ENCODE results near the gene SDHB. TPM values are rescaled to one million over a fixed set of nuclear protein-coding genes. Genes with fewer than 3 reads are reported as not detected.

The SDHB gene
- total and polyA plus RNA-seq, 7 donors, result 109 to 398 (median 173) TPM

DNA sequence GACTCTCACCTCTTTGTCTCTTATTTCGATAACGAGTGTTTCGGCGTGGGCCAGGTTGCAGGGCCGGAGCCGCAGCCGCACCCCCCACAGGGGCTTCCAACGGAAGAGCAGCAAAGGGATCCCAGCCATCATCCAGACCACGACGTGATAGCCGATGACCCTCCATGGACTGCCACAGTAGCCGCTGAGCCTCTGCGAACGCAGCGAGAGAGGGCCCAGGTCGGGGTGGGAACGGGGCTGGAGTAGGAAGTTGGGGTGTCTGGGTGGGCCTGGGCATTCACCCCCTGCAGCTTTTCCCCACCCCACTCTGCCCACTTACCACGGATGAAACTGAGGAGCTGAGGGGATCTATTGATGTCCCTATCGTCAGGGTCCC lies 48.5 kb downstream of the SDHB start:
- no peak for TF ChIP-seq POLR2A (IDR thresholded peaks at IDR 0.05)
- TF ChIP-seq, protein P1, sequence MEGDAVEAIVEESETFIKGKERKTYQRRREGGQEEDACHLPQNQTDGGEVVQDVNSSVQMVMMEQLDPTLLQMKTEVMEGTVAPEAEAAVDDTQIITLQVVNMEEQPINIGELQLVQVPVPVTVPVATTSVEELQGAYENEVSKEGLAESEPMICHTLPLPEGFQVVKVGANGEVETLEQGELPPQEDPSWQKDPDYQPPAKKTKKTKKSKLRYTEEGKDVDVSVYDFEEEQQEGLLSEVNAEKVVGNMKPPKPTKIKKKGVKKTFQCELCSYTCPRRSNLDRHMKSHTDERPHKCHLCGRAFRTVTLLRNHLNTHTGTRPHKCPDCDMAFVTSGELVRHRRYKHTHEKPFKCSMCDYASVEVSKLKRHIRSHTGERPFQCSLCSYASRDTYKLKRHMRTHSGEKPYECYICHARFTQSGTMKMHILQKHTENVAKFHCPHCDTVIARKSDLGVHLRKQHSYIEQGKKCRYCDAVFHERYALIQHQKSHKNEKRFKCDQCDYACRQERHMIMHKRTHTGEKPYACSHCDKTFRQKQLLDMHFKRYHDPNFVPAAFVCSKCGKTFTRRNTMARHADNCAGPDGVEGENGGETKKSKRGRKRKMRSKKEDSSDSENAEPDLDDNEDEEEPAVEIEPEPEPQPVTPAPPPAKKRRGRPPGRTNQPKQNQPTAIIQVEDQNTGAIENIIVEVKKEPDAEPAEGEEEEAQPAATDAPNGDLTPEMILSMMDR (IDR thresholded peaks at IDR 0.05), result no peak
- no peak for TF ChIP-seq POLR2AphosphoS5 (IDR thresholded peaks at IDR 0.05)
- no peak for TF ChIP-seq EP300 (IDR thresholded peaks at IDR 0.05)
- H3K36me3 ChIP-seq, result peaks cover 0 to 47% (median 31%) of the 10 kb centered on the region in 4 donors
- no peaks in the 10 kb centered on the region for H3K9me3 ChIP-seq
- WGBS, 2 donors, result 95 to 97% methylated on average over 19 of the region's 19 CpGs
- H3K27ac ChIP-seq, result no peak overlapping the region
- H3K27me3 ChIP-seq, result no peaks in the 10 kb centered on the region
- peaks cover 0 to 8% (median 6%) of the 10 kb centered on the region in 4 donors for H3K4me1 ChIP-seq
- no peak for DNase-seq
- intact Hi-C loops (cut with DNase I), result no loop called here
- no peak overlapping the region for H3K4me3 ChIP-seq

- no peak for DNase-seq
- TF ChIP-seq POLR2AphosphoS5 (IDR thresholded peaks at IDR 0.05) (no peak), POLR2A (IDR thresholded peaks at IDR 0.05) (no peak), EP300 (IDR thresholded peaks at IDR 0.05) (no peak)
- TF ChIP-seq, protein P1 (IDR thresholded peaks at IDR 0.05), result no peak
- H3K4me3 ChIP-seq, result no peak overlapping the region
- intact Hi-C loops (cut with DNase I), result no loop called here
- H3K36me3 ChIP-seq, result peaks cover 0 to 53% (median 34%) of the 10 kb centered on the region in 4 donors
- H3K27me3 ChIP-seq, result no peaks in the 10 kb centered on the region
- peaks cover 0 to 2% (median 0%) of the 10 kb centered on the region in 4 donors for H3K4me1 ChIP-seq
- 92 to 94% methylated on average over 24 of the region's 24 CpGs for WGBS, 2 donors
- no peak overlapping the region for H3K27ac ChIP-seq
- no peaks in the 10 kb centered on the region for H3K9me3 ChIP-seq
Observed at GRCh38 chr1:17004466-17005364, 49.1 kb downstream of the SDHB start.

DNA sequence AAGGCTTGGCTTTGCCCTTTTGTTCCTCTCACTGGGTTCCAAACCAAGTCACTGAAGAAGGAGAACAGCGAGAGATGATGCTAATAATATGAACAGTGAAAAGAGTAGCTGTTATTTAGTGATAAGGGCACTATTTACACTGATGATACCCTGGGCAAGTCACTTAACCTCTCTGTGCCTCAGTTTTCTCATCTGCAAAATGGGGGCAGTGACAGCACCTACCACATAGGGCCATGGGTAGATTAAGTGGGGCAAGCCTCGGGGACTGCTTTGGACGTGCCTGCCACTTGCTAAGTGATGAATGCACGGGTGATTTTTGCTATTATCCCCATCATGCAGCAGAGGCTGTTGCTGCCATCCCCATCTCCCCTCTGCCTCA lies 51.3 kb downstream of the SDHB start:
- no peak overlapping the region for H3K27ac ChIP-seq
- TF ChIP-seq POLR2AphosphoS5 (IDR thresholded peaks at IDR 0.05) (no peak), EP300 (IDR thresholded peaks at IDR 0.05) (no peak)
- DNase-seq, result no peak

GRCh38 chr1:17001760-17002523 lies 51.9 kb downstream of the SDHB start:
- intact Hi-C loops (cut with DNase I), result no loop called here
- Histone ChIP-seq H3K9me3 (no peaks in the 10 kb centered on the region), H3K27ac (no peak overlapping the region), H3K36me3 (peaks cover 0 to 72% (median 39%) of the 10 kb centered on the region in 4 donors), H3K27me3 (no peaks in the 10 kb centered on the region), H3K4me3 (no peak overlapping the region), H3K4me1 (no peaks in the 10 kb centered on the region)
- TF ChIP-seq POLR2AphosphoS5 (IDR thresholded peaks at IDR 0.05), result no peak
- TF ChIP-seq, protein P1 (IDR thresholded peaks at IDR 0.05), result no peak
- TF ChIP-seq POLR2A (IDR thresholded peaks at IDR 0.05), result no peak
- no peak for TF ChIP-seq EP300 (IDR thresholded peaks at IDR 0.05)
- no peak for DNase-seq
- 96% methylated on average over 19 of the region's 19 CpGs for WGBS, 2 donors

More for the DNA sequence above, 51.3 kb downstream of the SDHB start:
- Histone ChIP-seq H3K9me3 (no peaks in the 10 kb centered on the region), H3K4me3 (no peak overlapping the region), H3K27me3 (no peaks in the 10 kb centered on the region), H3K4me1 (no peaks in the 10 kb centered on the region), H3K36me3 (peaks cover 0 to 68% (median 39%) of the 10 kb centered on the region in 4 donors)
- 96 to 97% methylated on average over 4 of the region's 4 CpGs for WGBS, 2 donors
- intact Hi-C loops (cut with DNase I), result no loop called here

DNA sequence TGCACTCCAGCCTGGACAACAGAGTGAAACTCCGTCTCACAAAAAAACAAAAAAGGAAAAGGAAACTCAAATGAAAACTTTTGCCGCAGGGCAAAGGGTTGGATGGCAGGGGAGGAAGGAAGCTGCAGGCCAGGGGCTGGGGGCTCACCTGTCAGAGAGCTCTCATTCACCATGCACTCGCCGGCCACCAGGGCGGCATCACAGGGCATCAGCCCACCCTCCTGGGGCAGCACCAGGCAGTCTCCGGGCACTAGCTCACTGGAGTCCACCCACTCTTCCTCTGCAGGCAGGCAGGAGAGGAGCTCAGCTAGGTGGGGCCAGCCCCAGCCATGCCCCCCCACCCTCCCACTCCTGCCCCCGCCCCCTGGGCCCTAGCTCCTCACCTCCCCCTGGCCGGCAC lies 54.0 kb downstream of the SDHB start:
- no peaks in the 10 kb centered on the region for H3K27me3 ChIP-seq
- no peak overlapping the region for H3K4me3 ChIP-seq
- H3K9me3 ChIP-seq, result no peaks in the 10 kb centered on the region
- TF ChIP-seq EP300 (IDR thresholded peaks at IDR 0.05) (no peak), POLR2A (IDR thresholded peaks at IDR 0.05) (no peak), POLR2AphosphoS5 (IDR thresholded peaks at IDR 0.05) (no peak)
- TF ChIP-seq, protein P1 (IDR thresholded peaks at IDR 0.05), result no peak
- intact Hi-C loops (cut with DNase I), result no loop called here
- DNase-seq, result no peak
- WGBS, 2 donors, result 87 to 94% methylated on average over 8 of the region's 8 CpGs
- H3K4me1 ChIP-seq, result no peaks in the 10 kb centered on the region
- peaks cover 7 to 83% (median 33%) of the 10 kb centered on the region in 4 donors for H3K36me3 ChIP-seq
- H3K27ac ChIP-seq, result no peak overlapping the region

Data from sigmoid colon (tissue), 7 donors.